PC-3 (cell line): ENCODE data around the gene MT3. TPM values are rescaled to one million over a fixed set of nuclear protein-coding genes. Genes with fewer than 3 reads are reported as not detected.

ENCODE experiments used
- ATAC-seq: fragments of 200-7000 bp; cut with Tn5 transposase; 2 replicates; pipeline ENCODE4 v1.9.1; 2020; ENCODE audit warnings: mild to moderate bottlenecking, moderate library complexity
- BruUV-seq: library from RNA; stranded (reverse); fragments of 400-500 nt; replicated peaks from 2 replicates; lab custom pipeline; 2021; lab: Mats Ljungman, UMichigan
- CTCF ChIA-PET: fragments of 300-600 bp; sonication (Branson Sonifier 250); formaldehyde crosslinking; loops from one replicate; lab custom pipeline; 2022; ENCODE audit warnings: antibody characterized with exemption; lab: Charles Lee
- POLR2A ChIA-PET: fragments of 300-600 bp; sonication (Branson Sonifier 250); formaldehyde crosslinking; loops from one replicate; lab custom pipeline; 2022; ENCODE audit warnings: antibody characterized with exemption; ENCODE audit not compliant: unreplicated experiment; lab: Charles Lee
- DNase-seq: peaks from one replicate; pipeline ENCODE4 v3.0.0-alpha.2; 2015
- H2AFZ ChIP-seq: fragments of 300-600 bp; sonication (generic); 2 replicates; pipeline ENCODE4 v1.6.0; 2016; ENCODE audit warnings: antibody characterized with exemption, low read length
- H3F3A ChIP-seq: fragments of 300-600 bp; sonication (generic); one replicate; pipeline ENCODE4 v1.6.0; 2017; ENCODE audit warnings: antibody characterized with exemption, low read length, control low read depth, mild to moderate bottlenecking; ENCODE audit not compliant: unreplicated experiment
- H3K27ac ChIP-seq: fragments of 300-600 bp; sonication (generic); 2 replicates; pipeline ENCODE4 v1.5.1; 2016; ENCODE audit warnings: mild to moderate bottlenecking, low read length
- H3K27me3 ChIP-seq: fragments of 300-600 bp; sonication (generic); 2 replicates; pipeline ENCODE4 v1.6.1; 2016; ENCODE audit warnings: low read length, mixed read lengths
- H3K36me3 ChIP-seq: fragments of 300-600 bp; sonication (generic); 2 replicates; pipeline ENCODE4 v1.6.1; 2016; ENCODE audit warnings: low read depth, mixed run types, low read length, mixed read lengths
- H3K4me1 ChIP-seq: fragments of 300-600 bp; sonication (generic); 2 replicates; pipeline ENCODE4 v1.5.1; 2016; ENCODE audit warnings: low read length; ENCODE audit not compliant: insufficient read depth
- H3K4me2 ChIP-seq: fragments of 300-600 bp; sonication (generic); 2 replicates; pipeline ENCODE4 v1.6.0; 2016; ENCODE audit warnings: low read length
- H3K4me3 ChIP-seq: fragments of 300-600 bp; sonication (generic); 2 replicates; pipeline ENCODE4 v1.5.1; 2016; ENCODE audit warnings: mild to moderate bottlenecking, low read length, mixed read lengths
- H3K79me2 ChIP-seq: fragments of 300-600 bp; sonication (generic); 2 replicates; pipeline ENCODE4 v1.6.1; 2017; ENCODE audit warnings: low read length, mixed read lengths
- H3K9ac ChIP-seq: fragments of 300-600 bp; sonication (generic); 2 replicates; pipeline ENCODE4 v1.6.0; 2016; ENCODE audit warnings: mild to moderate bottlenecking, low read length
- H3K9me2 ChIP-seq: fragments of 300-600 bp; sonication (generic); replicated peaks from 2 replicates; pipeline ENCODE4 v1.6.1; 2016; ENCODE audit warnings: mixed run types, low read length, mixed read lengths
- H3K9me3 ChIP-seq: fragments of 300-600 bp; sonication (generic); 2 replicates; pipeline ENCODE4 v1.6.1; 2016; ENCODE audit warnings: low read length, mixed read lengths
- H4K20me1 ChIP-seq: fragments of 300-600 bp; sonication (generic); 2 replicates; pipeline ENCODE4 v1.6.1; 2016; ENCODE audit warnings: low read length, mixed read lengths
- EZH2 ChIP-seq: fragments of 300-600 bp; sonication (generic); IDR thresholded peaks from one replicate; pipeline ENCODE4 v1.6.1; 2017; ENCODE audit warnings: antibody characterized with exemption, mild to moderate bottlenecking, low read length; ENCODE audit not compliant: unreplicated experiment
- EZH2phosphoT487 ChIP-seq: fragments of 300-600 bp; sonication (generic); IDR thresholded peaks from 2 replicates; pipeline ENCODE4 v1.6.1; 2018; ENCODE audit warnings: mild to moderate bottlenecking, antibody characterized with exemption, low read length, borderline replicate concordance
- intact Hi-C: fragments of 100-400 bp; cut with micrococcal nuclease; formaldehyde crosslinking; loops from 2 replicates; pipeline ENCODE4 v1.9.0; 2023
- total RNA-seq: library from RNA; depleted of rRNA; stranded (reverse); fragments of >200 nt; gene quantifications from 2 replicates; pipeline ENCODE4 v1.2.3, GENCODE V29; 2014
- TF ChIP-seq, protein P1 (sequence below): fragments of 300-600 bp; sonication (generic); conservative IDR thresholded peaks from 2 replicates; pipeline ENCODE4 v1.5.1; 2017; ENCODE audit warnings: antibody characterized with exemption, low read depth, mild to moderate bottlenecking, low read length

Gene MT3
- total RNA-seq, 1 experiment from 2014 or later: not detected

DNA sequence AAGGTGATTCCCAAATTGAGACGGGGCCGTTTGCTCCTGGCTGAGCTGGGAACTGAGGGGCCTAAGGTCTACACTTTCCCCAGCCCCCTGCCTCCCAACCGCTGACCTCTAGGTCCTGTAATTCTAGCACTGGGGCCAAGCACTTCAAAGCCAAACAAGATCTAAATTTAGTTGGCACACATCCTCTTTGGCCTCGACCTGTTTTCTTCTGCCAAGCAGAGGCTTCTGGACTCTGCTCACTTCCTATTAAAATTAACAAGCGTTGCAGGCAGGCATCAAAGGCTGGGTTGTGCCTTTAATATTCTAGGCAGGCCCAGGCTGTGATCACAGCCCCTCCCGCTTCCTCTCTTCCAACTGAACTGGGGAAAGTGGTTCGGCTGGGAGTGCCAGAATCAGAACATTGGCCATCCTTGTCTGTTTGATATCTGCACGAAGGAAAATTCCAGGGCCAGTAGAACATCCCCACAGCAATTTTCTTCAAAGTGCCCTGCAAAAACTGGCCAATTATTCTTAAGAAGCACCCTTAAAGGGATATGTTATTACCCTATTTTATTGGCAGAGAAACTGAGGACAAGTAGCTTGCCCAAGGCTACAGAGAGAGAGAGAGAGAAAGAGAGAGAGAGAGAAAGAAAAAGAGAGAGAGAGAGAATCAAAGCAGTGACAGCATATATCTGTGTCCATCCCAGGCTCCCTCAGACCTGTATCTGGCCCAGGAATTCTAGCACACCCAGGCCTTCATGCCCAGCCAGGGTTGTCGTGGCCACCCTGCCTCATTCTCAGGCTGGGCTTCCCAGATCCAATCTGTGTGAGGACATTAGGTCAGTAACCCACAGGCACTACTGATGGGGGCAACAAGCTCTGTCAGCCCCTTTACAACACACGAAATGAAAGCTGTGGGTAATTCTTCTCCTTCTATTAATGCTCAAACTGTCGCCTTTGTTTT lies 37.3 kb upstream of the MT3 start:
- Histone ChIP-seq H3K27me3 (no peaks in the 10 kb centered on the region), H3K4me1 (peaks cover 10% of the 10 kb centered on the region), H4K20me1 (no peaks in the 10 kb centered on the region), H3K36me3 (no peaks in the 10 kb centered on the region), H3K9me2 (no peaks in the 10 kb centered on the region), H3F3A (no peaks in the 10 kb centered on the region), H3K9ac (no peak overlapping the region), H3K4me2 (no peak overlapping the region), H3K27ac (no peak overlapping the region), H2AFZ (no peak overlapping the region), H3K9me3 (no peaks in the 10 kb centered on the region), H3K79me2 (no peaks in the 10 kb centered on the region), H3K4me3 (no peak overlapping the region)
- peak; percentile 82 for ATAC-seq
- TF ChIP-seq EZH2phosphoT487: no peak
- TF ChIP-seq, protein P1, sequence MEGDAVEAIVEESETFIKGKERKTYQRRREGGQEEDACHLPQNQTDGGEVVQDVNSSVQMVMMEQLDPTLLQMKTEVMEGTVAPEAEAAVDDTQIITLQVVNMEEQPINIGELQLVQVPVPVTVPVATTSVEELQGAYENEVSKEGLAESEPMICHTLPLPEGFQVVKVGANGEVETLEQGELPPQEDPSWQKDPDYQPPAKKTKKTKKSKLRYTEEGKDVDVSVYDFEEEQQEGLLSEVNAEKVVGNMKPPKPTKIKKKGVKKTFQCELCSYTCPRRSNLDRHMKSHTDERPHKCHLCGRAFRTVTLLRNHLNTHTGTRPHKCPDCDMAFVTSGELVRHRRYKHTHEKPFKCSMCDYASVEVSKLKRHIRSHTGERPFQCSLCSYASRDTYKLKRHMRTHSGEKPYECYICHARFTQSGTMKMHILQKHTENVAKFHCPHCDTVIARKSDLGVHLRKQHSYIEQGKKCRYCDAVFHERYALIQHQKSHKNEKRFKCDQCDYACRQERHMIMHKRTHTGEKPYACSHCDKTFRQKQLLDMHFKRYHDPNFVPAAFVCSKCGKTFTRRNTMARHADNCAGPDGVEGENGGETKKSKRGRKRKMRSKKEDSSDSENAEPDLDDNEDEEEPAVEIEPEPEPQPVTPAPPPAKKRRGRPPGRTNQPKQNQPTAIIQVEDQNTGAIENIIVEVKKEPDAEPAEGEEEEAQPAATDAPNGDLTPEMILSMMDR: no peak
- TF ChIP-seq EZH2: no peak
- intact Hi-C loops: no loop called here
- ChIA-PET CTCF (no interaction called here), POLR2A (no interaction called here)
- no peak for DNase-seq
- no TSS peak for BruUV-seq

DNA sequence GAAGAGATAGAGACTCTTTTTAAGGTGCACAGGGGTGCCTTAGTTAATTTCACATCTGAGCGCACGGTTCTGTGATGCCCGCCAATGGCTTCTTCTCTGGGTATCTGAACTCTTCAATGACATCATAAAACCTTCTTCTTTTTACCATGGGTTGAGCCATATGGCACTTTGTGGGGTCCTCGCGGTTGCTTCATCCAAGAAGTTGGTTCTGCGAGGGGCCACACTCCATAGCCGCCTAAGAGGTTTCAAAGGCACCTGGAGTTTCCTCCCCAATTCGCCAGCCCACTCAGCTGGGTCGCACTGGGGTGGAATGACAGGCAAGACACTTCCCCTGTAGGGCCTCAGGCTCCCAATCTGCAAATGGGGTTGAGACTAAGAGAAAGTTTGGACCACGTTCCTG lies 34.9 kb upstream of the MT3 start:
- Histone ChIP-seq H3K9me3 (no peaks in the 10 kb centered on the region), H3K27ac (no peak overlapping the region), H3K9me2 (no peaks in the 10 kb centered on the region), H3K4me2 (no peak overlapping the region), H2AFZ (no peak overlapping the region), H4K20me1 (no peaks in the 10 kb centered on the region), H3F3A (no peaks in the 10 kb centered on the region), H3K36me3 (no peaks in the 10 kb centered on the region), H3K4me1 (no peaks in the 10 kb centered on the region; the same call in 1 of the 2 replicates), H3K27me3 (no peaks in the 10 kb centered on the region), H3K4me3 (no peak overlapping the region), H3K79me2 (no peaks in the 10 kb centered on the region), H3K9ac (no peak overlapping the region)
- DNase-seq (no peak), ATAC-seq (no peak)
- intact Hi-C loops: no loop called here
- TF ChIP-seq, protein P1: no peak
- TF ChIP-seq EZH2phosphoT487 (no peak), EZH2 (no peak)
- POLR2A ChIA-PET: no interaction called here
- BruUV-seq: no TSS peak
- CTCF ChIA-PET: no interaction called here
